Activated CD4-positive, alpha-beta T cell treated with anti-CD3 and anti-CD28 coated beads, Interleukin-2, amount 10 ng/mL, durations not matched to agents 24 days and 14 days (primary cell): ENCODE measurements around the gene PRSS50. TPM values are rescaled to one million over a fixed set of nuclear protein-coding genes. Genes with fewer than 3 reads are reported as not detected.

ENCODE experiments used
- DNase-seq: peaks from one replicate; pipeline ENCODE4 v3.0.0; 2022
- H3K27ac Mint-ChIP-seq: one replicate; pipeline ENCODE4 v1.8.0; 2022; ENCODE audit warnings: mild to moderate bottlenecking, mixed read lengths
- H3K27me3 Mint-ChIP-seq: one replicate; pipeline ENCODE4 v1.8.0; 2022; ENCODE audit warnings: mixed read lengths
- H3K36me3 Mint-ChIP-seq: one replicate; pipeline ENCODE4 v1.8.0; 2022; ENCODE audit warnings: low read depth, mild to moderate bottlenecking, mixed read lengths
- H3K4me1 Mint-ChIP-seq: one replicate; pipeline ENCODE4 v1.8.0; 2021; ENCODE audit warnings: mixed read lengths
- H3K4me3 Mint-ChIP-seq: one replicate; pipeline ENCODE4 v1.8.0; 2022; ENCODE audit warnings: mild to moderate bottlenecking, moderate library complexity, mixed read lengths
- H3K9me3 Mint-ChIP-seq: one replicate; pipeline ENCODE4 v1.8.0; 2021; ENCODE audit warnings: mixed read lengths
- intact Hi-C: fragments of 100-400 bp; cut with micrococcal nuclease; formaldehyde crosslinking; loops from one replicate; pipeline ENCODE4 v1.15.1; 2023
- total RNA-seq: library from RNA; stranded (reverse); gene quantifications from 2 replicates; pipeline ENCODE4 v1.2.3, GENCODE V29; 2022

Gene PRSS50
- total RNA-seq, 1 donor from 2014 or later: not detected

DNA sequence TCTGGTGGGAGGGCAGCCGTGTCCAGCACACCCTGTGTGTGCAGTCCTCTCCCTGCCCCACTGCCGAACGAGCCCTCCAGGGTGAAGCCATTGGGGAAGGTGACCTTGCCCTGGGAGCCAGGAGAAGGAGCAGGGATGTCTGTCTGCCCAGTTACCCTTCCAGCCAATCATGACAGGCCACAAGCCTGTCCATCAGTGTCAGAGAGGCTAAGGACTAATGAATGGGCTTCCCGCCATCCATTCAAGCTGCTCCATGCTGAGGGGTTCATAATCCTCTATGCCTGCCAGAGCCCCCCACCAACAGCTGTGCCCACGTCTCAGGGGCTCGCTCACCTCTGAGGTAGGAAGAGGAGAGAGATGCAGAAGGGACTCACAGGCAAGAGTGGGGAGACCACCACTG, 39.4 kb downstream of the PRSS50 start:
- H3K36me3 Mint-ChIP-seq: no peaks in the 10 kb centered on the region
- intact Hi-C loops: no loop called here
- no peak for DNase-seq
- no peak overlapping the region for H3K4me3 Mint-ChIP-seq
- H3K27ac Mint-ChIP-seq: no peak overlapping the region
- H3K4me1 Mint-ChIP-seq: no peaks in the 10 kb centered on the region
- no peaks in the 10 kb centered on the region for H3K27me3 Mint-ChIP-seq
- no peaks in the 10 kb centered on the region for H3K9me3 Mint-ChIP-seq

DNA sequence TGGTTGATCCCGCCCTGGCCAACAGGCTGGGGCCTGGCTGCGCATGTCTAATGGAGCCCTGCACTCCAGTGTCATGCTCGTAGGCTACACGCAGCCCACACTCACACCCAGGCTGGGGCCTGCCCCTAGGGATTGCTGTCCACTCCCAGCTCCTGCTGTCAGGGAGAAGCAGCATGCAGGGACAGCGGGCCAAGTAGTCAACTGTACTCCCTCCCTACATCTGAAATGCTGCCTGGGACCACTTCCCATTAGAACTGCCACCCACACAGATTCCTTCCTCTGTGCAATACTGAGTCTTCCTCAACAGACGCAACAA, 40.3 kb downstream of the PRSS50 start:
- intact Hi-C loops: no loop called here
- H3K4me1 Mint-ChIP-seq: no peaks in the 10 kb centered on the region
- H3K9me3 Mint-ChIP-seq: no peaks in the 10 kb centered on the region
- no peaks in the 10 kb centered on the region for H3K36me3 Mint-ChIP-seq
- no peak overlapping the region for H3K27ac Mint-ChIP-seq
- no peak for DNase-seq
- H3K27me3 Mint-ChIP-seq: no peaks in the 10 kb centered on the region
- H3K4me3 Mint-ChIP-seq: no peak overlapping the region

DNA sequence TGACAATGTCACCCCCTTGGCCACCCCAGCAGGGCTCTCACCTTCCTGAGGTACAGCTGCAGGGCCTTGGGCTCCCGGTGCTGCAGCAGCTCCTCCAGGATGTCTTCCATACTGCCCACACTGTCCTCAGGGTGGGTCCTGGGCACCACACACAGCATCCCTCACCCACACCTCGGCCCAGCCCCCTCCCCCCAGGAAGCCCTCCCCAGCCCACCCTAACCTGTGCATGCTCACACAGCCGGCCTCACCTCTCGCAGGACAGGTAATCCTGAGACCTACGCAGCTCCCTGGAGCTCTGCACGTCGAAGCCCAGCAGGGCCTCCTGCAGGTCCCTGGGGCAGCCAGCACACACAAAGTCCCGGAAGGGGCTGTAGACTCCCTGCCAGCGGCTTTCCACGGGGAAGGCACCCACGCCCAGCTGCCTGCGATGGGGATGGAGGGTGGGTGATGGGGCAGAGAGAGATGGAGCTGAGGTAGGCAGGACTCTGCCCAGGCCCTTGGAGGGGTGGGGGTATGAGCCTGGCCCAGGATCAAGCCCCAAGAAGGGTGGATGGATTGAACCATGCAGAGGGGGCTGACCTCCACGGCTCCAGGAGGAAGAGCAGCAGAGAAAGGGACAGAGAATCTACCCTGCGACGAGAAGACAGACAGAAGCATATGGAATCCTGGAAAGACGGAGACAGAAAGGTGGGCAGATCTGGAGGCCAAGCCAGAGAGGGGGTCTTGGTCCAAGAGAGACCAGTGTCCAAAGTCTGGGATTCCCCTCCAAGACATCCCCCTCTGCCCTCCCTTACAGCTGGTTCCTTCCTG, 40.9 kb downstream of the PRSS50 start:
- Mint-ChIP-seq H3K36me3 (no peaks in the 10 kb centered on the region), H3K4me3 (no peak overlapping the region), H3K9me3 (no peaks in the 10 kb centered on the region), H3K27me3 (no peaks in the 10 kb centered on the region), H3K27ac (no peak overlapping the region), H3K4me1 (no peaks in the 10 kb centered on the region)
- no peak for DNase-seq
- intact Hi-C loops: no loop called here

DNA sequence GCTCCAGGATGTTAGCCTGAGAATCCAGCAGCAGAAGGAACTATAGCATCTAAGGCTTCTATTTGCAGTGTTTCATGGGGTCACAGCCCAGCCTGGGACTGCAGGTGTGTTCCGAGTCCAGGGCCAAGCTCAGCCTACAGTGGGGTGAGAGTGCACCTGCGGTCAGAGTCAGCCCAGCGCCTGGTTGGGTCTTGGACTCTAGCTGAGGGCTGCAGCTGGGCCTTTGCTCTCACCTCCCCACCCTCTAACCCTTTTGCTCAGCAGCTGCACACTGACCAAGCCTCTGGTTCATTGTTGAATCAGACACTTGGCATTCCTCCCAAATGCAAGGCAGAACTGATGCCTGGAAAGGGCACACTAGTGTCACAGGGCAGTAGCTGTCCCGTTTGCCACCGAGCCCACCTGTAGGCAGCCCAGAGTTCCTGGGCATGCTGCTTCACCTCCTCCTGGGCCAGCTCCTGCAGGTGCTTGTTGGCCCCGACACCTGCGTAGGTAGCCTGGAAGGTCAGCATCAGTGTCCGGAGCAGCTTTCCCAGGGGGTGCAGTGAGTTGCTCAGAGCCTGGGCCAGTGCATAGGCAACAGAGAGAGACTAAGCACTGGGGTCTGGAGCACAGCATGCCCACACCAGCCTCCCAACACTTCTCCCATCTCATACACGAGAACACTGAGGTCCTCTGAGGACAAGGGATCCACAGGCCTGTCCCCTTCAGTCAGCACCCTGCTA, 41.7 kb downstream of the PRSS50 start:
- no peak for DNase-seq
- H3K27me3 Mint-ChIP-seq: no peaks in the 10 kb centered on the region
- intact Hi-C loops: no loop called here
- no peaks in the 10 kb centered on the region for H3K36me3 Mint-ChIP-seq
- no peak overlapping the region for H3K27ac Mint-ChIP-seq
- no peaks in the 10 kb centered on the region for H3K9me3 Mint-ChIP-seq
- H3K4me1 Mint-ChIP-seq: no peaks in the 10 kb centered on the region
- H3K4me3 Mint-ChIP-seq: no peak overlapping the region

DNA sequence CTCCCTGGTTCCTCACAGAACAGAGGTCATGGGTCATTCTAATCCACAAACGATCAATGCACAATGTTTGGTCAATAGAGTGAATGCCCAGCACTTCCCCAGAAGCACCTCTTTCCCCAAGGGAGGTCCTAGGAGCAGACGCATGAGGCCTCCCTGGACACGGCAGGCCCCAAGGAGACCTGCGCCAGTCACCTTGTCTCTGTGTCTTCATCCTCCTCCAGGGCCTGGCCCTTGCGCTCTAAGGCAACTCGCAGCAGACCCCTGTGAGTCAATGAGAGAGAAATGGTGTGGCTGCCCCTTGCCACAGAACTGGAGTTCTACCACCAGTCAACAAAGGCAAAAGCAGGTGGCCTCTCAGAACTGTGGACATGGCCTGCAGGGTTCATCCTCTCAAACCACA, 42.2 kb downstream of the PRSS50 start:
- Mint-ChIP-seq H3K27ac (no peak overlapping the region), H3K27me3 (no peaks in the 10 kb centered on the region), H3K4me3 (no peak overlapping the region), H3K9me3 (no peaks in the 10 kb centered on the region), H3K36me3 (no peaks in the 10 kb centered on the region), H3K4me1 (no peaks in the 10 kb centered on the region)
- intact Hi-C loops: no loop called here
- no peak for DNase-seq

DNA sequence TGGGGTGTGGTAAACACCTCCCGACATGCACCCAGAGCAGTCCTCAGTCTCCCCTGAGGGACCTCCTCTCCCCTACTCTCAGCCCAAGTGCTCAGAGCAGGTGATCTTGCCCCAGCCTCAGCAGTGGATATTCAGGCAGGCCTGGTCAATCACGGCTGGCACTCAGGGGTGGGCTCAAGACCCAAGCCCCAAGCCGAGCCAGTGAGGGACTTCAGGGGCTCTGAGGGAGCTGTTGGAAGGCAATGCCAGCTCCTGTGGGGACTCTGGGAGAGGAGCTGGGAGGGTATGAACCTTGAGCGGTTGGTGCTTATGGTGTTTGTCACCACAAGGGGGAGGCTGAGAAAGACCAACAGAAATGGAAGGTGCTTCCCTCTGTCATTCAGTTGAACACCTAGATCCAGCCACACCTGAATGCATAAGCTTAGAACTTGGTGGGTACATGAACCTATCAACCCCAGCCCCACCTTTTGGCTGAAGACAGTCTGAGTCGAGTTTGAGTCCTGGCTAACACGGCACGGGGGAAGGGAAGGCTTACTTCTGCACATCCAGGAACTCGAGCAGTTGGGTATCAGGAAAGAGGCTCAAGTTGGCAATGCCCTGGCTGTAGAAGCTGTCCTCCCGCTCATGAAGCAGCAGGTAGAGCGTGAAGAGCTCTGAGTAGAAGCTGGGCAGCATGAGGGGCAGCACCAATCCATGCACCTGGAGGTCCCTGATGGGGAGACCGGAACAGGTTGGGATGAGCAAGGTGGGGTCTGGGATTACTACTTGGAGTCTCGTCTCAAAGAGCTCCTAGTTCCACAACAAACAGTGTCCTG, 43.4 kb downstream of the PRSS50 start:
- no peak for DNase-seq
- intact Hi-C loops: no loop called here
- H3K4me3 Mint-ChIP-seq: no peak overlapping the region
- H3K27me3 Mint-ChIP-seq: no peaks in the 10 kb centered on the region
- H3K9me3 Mint-ChIP-seq: no peaks in the 10 kb centered on the region
- H3K4me1 Mint-ChIP-seq: no peaks in the 10 kb centered on the region
- no peak overlapping the region for H3K27ac Mint-ChIP-seq
- no peaks in the 10 kb centered on the region for H3K36me3 Mint-ChIP-seq

DNA sequence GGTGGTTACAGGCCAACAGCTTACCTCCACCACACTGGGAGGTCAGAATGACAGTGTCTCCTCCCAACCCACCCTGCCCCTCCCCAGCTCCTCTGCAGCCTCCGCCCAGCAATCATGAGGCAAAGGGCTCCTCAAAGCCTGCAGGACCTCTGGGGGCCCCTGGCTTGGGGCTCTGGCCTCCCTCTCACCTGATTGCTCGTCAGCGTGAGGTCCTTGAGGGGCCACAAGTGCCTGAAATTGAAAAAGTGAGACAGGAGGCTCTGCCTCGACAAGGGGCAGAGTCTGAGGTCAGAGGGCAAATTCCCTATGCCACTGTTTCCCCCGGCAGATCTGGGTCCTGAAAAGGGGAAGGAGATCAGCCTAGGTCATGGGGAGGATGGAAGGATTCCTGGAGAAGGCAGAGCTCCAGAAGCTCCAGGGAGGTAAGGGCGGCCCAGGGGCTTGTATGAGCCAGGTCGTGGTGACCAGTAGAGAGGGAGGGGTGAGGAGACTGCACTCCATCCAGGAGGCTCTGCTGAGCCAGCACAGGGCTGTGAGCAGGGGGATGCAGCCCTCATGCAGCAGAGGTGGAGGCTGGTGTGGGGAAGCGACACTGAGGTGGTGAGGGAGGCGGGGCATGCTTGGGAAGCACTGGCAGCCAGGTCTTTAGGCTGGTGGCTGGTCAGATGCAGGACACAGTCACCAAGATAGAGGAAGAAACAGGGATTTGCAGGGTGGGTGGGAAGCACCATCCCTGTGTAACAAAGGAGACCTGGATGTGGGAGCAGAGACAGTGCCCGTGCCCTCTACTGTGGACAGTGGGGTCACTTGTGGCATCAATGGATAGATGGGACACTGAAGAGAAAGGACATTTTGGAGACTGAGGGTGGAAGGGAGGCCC, 44.3 kb downstream of the PRSS50 start:
- H3K27me3 Mint-ChIP-seq: no peaks in the 10 kb centered on the region
- no peak overlapping the region for H3K4me3 Mint-ChIP-seq
- H3K36me3 Mint-ChIP-seq: no peaks in the 10 kb centered on the region
- DNase-seq: no peak
- H3K27ac Mint-ChIP-seq: no peak overlapping the region
- intact Hi-C loops: no loop called here
- H3K4me1 Mint-ChIP-seq: no peaks in the 10 kb centered on the region
- no peaks in the 10 kb centered on the region for H3K9me3 Mint-ChIP-seq

DNA sequence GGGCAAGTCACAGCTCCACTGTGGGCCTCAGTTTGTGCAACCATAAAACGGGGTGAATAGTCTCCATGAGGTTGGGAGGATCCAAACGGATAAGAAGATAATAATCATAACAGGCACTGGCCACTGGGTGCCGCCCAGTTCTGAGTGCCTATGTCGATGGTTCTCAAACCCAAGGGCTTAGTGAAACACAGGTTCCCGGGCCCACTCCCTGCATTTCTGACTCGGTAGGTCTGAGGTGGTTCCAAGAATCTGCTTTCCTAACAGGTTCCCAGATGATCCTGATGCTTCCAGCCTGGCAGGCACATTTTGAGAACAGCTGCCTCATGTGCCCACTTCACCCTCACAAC, 45.3 kb downstream of the PRSS50 start:
- Mint-ChIP-seq H3K4me1 (no peaks in the 10 kb centered on the region), H3K27ac (no peak overlapping the region), H3K27me3 (no peaks in the 10 kb centered on the region), H3K9me3 (no peaks in the 10 kb centered on the region), H3K36me3 (no peaks in the 10 kb centered on the region), H3K4me3 (no peak overlapping the region)
- no peak for DNase-seq
- intact Hi-C loops: no loop called here

DNA sequence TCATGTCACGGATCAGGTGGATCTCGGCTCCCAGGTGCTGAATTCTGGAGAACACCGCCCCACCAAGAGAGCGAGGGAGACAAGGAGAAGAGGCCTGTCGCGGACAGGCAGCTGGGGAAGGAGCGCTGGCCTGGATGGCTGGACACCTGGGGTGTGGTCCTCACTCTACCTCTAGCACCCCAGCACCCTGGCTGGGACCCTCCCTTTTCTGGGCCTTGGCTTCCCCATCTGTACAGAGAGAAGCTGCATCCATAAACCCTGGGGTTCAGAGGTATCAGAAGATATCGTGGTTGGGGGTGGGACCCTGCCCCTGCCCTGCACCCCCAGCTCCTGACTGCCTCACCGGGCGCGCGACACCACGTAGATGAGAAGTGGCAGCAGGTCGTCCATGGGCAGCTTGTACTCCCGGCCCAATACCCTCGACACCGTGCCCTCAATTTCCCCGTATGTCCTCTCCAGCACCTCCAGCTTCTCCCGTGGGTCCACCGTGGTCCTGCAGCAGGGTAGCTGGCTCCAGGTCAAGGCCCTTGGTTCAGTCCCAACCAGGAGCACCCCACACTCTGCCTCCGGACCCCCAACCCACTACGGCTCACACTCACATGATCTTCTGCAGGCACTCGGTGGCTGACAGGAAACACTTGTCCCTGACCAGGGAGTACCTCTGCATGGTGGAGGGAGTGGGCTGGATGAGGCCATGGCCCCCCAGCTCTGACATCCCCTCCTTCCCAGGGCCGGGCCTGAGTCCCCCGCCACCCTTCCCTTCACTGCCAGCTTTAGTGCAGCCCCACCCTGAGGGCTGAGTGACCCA, 45.9 kb downstream of the PRSS50 start:
- no peak overlapping the region for H3K4me3 Mint-ChIP-seq
- H3K9me3 Mint-ChIP-seq: no peaks in the 10 kb centered on the region
- no peaks in the 10 kb centered on the region for H3K36me3 Mint-ChIP-seq
- no peak for DNase-seq
- intact Hi-C loops: no loop called here
- no peaks in the 10 kb centered on the region for H3K4me1 Mint-ChIP-seq
- no peaks in the 10 kb centered on the region for H3K27me3 Mint-ChIP-seq
- no peak overlapping the region for H3K27ac Mint-ChIP-seq

DNA sequence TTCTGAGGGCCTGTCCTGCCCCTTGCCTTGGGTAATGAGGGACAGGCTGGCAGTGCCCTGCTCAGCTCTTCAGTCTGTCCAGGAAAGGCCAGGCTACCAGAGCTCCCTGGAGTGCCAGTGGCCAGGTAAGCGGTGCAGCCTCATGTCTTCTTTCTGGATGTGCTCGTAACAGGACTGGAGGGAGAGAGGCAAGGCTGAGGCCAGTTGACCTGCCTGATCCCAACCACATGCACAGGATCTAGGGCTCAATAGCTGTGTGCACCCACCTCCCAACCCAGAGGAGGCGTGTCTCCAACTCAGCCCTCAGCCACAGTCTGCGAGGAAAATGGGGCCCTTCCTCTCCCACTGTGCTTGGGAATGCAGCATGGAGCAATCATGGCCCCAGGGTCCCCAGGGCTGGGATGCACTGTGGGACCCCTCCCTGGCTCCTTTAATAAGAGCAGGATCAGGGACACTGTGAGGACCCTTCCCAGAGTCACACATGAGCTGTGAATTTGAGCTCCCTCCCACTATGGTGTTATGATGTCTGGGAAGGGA, 46.7 kb downstream of the PRSS50 start:
- intact Hi-C loops: no loop called here
- Mint-ChIP-seq H3K27ac (no peak overlapping the region), H3K4me1 (no peaks in the 10 kb centered on the region), H3K27me3 (no peaks in the 10 kb centered on the region), H3K4me3 (no peak overlapping the region), H3K9me3 (no peaks in the 10 kb centered on the region), H3K36me3 (no peaks in the 10 kb centered on the region)
- DNase-seq: no peak

DNA sequence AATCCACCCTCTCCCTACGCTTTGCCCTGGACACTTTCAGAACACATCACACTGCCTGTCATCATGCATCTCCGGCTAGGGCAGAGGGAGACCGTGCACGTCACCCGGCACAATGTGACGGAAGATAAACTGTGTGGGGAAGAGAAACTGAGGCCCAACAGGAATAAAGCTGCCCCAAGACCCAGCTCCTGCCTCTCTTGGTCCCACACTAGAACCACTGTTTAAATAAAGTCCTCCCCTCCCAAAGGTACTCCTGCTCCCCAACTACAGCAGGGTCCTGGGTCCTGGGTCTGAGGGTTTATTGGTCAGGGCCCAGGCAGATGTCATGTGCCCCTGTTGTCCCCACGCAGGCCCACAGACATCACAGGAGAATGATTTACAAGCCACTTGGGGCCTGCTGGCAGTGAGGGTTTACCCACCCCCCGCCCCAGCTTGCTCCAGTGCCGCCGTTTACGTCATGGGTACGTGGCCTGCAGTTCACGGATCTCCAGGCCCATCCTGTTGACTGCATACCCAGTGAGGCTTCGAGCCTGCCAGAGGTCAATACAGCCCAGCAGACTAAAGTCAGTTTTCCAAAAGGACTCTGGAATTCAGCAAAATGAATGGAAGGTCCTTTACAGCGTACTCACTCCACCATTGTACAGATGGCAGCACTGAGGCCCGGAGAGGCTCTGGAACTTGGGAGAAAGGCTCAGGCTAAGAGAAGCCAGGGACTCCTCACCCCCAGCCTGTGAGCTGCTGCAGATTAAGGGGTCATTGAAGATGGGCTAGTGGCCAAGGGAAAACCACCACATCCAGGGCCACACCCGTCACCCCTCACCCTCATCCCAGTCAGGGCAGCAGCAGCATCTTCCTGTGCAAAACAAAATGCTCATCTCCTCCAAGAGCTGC, 47.4 kb downstream of the PRSS50 start:
- no peak for DNase-seq
- Mint-ChIP-seq H3K9me3 (no peaks in the 10 kb centered on the region), H3K27me3 (no peaks in the 10 kb centered on the region), H3K27ac (no peak overlapping the region), H3K4me1 (no peaks in the 10 kb centered on the region), H3K4me3 (no peak overlapping the region), H3K36me3 (no peaks in the 10 kb centered on the region)
- intact Hi-C loops: no loop called here
